Activated naive CD4-positive, alpha-beta T cell treated with Interleukin-2 at 50 U/mL for 16 hours (primary cell): Measurements from ENCODE around the gene ECHS1.

ENCODE experiments used
- DNase-seq: peaks from one replicate; pipeline ENCODE4 v3.0.0-alpha.2; 2020

ECHS1 gene

DNA sequence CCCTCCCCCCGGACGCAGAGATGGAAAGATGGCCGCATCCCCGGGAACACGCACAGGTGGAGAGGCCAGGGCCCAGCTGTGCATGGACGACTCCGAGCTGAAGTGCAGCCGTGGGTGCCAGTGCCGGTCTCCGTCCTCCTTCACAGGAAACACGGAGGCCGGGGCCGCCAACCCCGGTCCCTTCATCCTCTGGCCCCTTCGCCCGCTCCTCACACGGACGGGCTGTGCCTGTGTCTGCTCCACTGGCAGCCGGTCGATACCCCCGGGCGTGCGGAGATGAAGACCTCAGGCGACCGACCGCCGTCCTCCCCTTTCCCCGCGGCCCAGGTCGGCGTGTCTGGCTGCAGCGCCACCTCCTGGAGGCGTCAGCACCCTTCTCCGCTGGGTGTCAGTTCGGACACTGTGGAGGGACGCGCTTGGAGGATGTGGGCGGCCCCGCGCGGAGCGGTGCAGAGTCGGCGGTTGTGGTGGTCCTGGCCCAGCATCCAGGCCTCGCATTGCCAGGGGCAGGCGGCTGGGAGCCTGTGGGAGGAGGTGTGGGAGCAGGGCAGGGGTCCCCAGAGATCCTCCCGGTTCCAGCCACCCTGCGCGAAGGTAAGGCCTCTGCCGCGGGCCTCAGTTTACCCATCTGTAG is 54.5 kb downstream of the ECHS1 start:
- peak; percentile 72 for DNase-seq

GRCh38 chr10:133316732-133317131 is 56.4 kb downstream of the ECHS1 start:
- no peak for DNase-seq

- no peak for DNase-seq
These were observed 56.9 kb downstream of the ECHS1 start for GRCh38 chr10:133316266-133316665.

- DNase-seq: no peak
These were observed 57.3 kb downstream of the ECHS1 start for GRCh38 chr10:133315847-133316246.

DNA sequence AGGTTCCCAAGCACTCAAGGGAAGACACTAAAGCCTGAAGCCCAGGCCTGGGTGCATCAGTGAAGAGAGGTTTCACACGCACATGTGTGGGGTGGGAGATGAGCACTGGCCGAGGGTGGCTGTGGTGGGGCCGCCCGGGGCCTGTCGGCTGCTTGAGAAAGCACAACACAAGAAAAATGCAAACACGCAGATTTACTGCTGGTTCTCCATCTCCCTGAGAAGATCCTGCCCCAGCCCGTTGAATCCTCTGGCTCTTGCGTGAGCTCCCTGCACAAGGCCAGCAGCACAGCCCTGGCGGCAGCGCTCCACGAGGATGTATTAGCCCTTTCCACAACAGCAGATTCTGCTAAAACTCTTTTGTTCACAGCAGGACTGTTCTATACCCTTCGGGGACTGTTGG is 58.2 kb downstream of the ECHS1 start:
- DNase-seq: no peak

- no peak for DNase-seq
These were observed 60.0 kb downstream of the ECHS1 start for GRCh38 chr10:133313192-133313591.

GRCh38 chr10:133312769-133313145 is 60.4 kb downstream of the ECHS1 start:
- no peak for DNase-seq
